GM20000 (cell line): ENCODE data around the gene RREB1.

Experiments
- DNase-seq: peaks from one replicate; pipeline ENCODE4 v3.0.0; 2012; ENCODE audit warnings: low spot score
- CTCF ChIP-seq: IDR thresholded peaks from 2 replicates; pipeline ENCODE4 v1.5.1; 2012; ENCODE audit warnings: mild to moderate bottlenecking, control low read depth; ENCODE audit errors: extremely low read depth, missing control alignments

The RREB1 gene

GRCh38 chr6:7300926-7301325 lies 193.2 kb downstream of the RREB1 start:
- DNase-seq, result no peak
- TF ChIP-seq CTCF, result no peak
